ENCODE data around the gene RALGAPA1. TPM values are rescaled to one million over a fixed set of nuclear protein-coding genes. Genes with fewer than 3 reads are reported as not detected.

The RALGAPA1 gene
- total RNA-seq, 1 donor from 2014 or later, result 31.1 TPM

DNA sequence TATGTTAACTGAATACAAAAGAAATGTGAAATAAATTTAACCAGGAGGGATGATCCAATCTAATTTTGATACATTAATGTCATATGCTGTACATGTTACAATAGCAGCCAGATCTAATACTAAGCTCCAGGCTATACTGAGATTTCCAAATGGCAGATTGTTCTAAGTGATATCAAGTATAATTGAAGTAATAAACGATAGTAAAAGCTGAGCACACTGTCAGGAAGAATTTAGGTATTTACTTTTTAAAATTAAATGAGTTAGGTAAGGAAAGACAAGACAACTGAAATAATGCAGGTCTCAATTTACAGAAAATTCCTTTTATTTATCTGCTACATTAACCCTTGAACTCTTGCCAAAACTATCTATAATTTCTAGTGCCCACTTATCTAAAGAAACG lies 235.2 kb downstream of the RALGAPA1 start:
- Histone ChIP-seq H3K36me3 (ENCODE audit: control insufficient read depth, insufficient read depth, low read length) (no peaks in the 10 kb centered on the region), H3K4me3 (ENCODE audit: low read depth, low read length) (no peak overlapping the region), H3K27me3 (ENCODE audit: control insufficient read depth, insufficient read depth, low read length) (no peaks in the 10 kb centered on the region)
- TF ChIP-seq, protein P1, sequence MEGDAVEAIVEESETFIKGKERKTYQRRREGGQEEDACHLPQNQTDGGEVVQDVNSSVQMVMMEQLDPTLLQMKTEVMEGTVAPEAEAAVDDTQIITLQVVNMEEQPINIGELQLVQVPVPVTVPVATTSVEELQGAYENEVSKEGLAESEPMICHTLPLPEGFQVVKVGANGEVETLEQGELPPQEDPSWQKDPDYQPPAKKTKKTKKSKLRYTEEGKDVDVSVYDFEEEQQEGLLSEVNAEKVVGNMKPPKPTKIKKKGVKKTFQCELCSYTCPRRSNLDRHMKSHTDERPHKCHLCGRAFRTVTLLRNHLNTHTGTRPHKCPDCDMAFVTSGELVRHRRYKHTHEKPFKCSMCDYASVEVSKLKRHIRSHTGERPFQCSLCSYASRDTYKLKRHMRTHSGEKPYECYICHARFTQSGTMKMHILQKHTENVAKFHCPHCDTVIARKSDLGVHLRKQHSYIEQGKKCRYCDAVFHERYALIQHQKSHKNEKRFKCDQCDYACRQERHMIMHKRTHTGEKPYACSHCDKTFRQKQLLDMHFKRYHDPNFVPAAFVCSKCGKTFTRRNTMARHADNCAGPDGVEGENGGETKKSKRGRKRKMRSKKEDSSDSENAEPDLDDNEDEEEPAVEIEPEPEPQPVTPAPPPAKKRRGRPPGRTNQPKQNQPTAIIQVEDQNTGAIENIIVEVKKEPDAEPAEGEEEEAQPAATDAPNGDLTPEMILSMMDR (IDR thresholded peaks at IDR 0.05; ENCODE audit: insufficient read depth, low read length, poor library complexity, severe bottlenecking), result no peak
- DNase-seq (ENCODE audit: low read depth), result no peak

DNA sequence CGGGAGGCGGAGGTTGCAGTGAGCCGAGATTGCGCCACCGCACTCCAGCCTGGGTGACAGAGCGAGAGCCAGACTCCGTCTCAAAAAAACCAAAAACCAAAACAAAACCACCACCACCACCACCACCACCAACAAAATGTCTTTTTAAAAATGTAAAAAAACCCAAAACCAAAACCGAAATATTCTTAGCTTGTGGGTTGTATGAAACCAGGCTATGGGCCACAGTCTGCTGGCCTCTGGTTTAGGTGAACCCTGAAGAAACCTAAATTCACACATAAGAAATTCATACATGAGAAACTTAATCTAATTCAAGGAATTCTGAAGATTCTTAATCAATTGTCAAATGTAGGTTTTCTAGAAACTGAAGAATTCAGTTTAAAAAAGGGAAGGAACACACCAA lies 237.5 kb downstream of the RALGAPA1 start:
- TF ChIP-seq, protein P1 (IDR thresholded peaks at IDR 0.05; ENCODE audit: insufficient read depth, low read length, poor library complexity, severe bottlenecking), result no peak
- H3K4me3 ChIP-seq (ENCODE audit: low read depth, low read length), result no peak overlapping the region
- H3K36me3 ChIP-seq (ENCODE audit: control insufficient read depth, insufficient read depth, low read length), result no peaks in the 10 kb centered on the region
- H3K27me3 ChIP-seq (ENCODE audit: control insufficient read depth, insufficient read depth, low read length), result no peaks in the 10 kb centered on the region
- DNase-seq (ENCODE audit: low read depth), result no peak

DNA sequence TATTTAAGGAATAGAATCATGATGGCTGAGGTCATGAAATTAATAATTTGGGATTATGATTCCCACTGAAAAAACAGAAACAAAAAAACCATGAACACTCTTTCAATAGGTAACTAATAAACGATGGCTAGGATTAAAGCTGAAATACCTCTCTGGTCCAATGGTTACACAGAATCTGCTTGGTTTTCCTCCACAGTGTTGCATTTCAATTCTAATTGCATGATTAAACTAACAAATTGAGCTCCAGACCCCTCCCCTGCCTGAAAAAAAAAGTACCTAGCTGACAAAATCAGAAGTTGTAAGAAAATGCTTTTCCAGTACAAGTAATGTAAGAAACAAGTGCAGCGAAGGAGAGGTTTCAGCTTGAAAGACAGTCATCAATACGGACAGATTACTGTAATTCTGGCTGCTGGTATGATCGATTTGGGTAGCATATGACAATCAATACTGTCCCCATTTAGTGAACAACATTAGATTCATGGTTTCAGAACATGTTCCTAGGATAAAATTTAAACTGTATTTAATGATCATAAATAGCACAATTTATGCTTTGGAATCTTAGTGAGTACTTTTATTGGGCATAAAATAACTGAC lies 243.1 kb downstream of the RALGAPA1 start:
- Histone ChIP-seq H3K36me3 (ENCODE audit: control insufficient read depth, insufficient read depth, low read length) (no peaks in the 10 kb centered on the region), H3K27me3 (ENCODE audit: control insufficient read depth, insufficient read depth, low read length) (no peaks in the 10 kb centered on the region), H3K4me3 (ENCODE audit: low read depth, low read length) (no peak overlapping the region)
- TF ChIP-seq, protein P1 (IDR thresholded peaks at IDR 0.05; ENCODE audit: insufficient read depth, low read length, poor library complexity, severe bottlenecking), result no peak
- DNase-seq (ENCODE audit: low read depth), result no peak

DNA sequence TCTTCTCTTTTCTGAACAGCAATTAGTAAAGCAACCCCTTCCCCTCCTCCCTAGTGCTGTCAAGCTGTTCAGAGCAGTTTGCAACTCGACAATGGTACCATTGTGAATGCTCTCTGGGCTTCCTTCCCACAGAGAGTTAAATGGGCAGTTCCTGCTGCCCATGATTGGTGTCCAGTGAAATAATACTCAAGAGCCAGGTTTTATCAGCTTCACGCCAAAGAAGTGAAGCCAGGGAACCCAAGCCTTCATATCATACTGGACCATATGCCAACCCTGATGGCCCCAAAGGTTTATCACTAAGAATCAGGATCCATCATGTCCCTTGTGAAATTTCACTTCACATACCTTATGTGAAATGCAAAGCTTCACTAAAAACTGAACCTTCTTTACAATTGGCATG lies 250.4 kb downstream of the RALGAPA1 start:
- H3K36me3 ChIP-seq (ENCODE audit: control insufficient read depth, insufficient read depth, low read length), result no peaks in the 10 kb centered on the region
- no peaks in the 10 kb centered on the region for H3K27me3 ChIP-seq (ENCODE audit: control insufficient read depth, insufficient read depth, low read length)
- no peak overlapping the region for H3K4me3 ChIP-seq (ENCODE audit: low read depth, low read length)
- no peak for DNase-seq (ENCODE audit: low read depth)
- TF ChIP-seq, protein P1 (IDR thresholded peaks at IDR 0.05; ENCODE audit: insufficient read depth, low read length, poor library complexity, severe bottlenecking), result no peak

DNA sequence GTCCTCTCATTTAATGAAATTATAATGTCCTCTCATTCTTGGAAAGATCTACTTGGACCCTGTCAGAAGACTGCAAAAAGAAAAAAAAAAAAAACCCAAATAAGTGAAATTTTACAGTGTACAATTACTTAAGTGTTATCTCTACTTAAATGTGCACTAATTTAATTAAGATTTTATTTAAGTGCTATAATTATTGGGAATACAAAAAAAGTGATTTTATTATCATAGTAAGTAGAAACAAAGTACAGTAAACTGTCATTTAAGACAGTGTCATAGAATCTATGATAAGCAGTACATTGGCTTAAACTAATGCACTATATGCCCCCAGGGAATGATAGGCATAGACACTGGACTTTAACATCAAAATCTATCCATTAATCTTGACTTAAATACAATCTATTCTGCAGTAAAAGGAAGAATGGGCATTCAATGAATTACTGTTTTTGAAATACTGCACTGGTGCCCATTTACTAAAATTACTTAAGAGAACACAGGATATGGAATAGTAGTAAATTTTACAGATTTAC lies 251.8 kb downstream of the RALGAPA1 start:
- no peak overlapping the region for H3K4me3 ChIP-seq (ENCODE audit: low read depth, low read length)
- no peaks in the 10 kb centered on the region for H3K36me3 ChIP-seq (ENCODE audit: control insufficient read depth, insufficient read depth, low read length)
- DNase-seq (ENCODE audit: low read depth), result no peak
- H3K27me3 ChIP-seq (ENCODE audit: control insufficient read depth, insufficient read depth, low read length), result no peaks in the 10 kb centered on the region
- TF ChIP-seq, protein P1 (IDR thresholded peaks at IDR 0.05; ENCODE audit: insufficient read depth, low read length, poor library complexity, severe bottlenecking), result no peak

DNA sequence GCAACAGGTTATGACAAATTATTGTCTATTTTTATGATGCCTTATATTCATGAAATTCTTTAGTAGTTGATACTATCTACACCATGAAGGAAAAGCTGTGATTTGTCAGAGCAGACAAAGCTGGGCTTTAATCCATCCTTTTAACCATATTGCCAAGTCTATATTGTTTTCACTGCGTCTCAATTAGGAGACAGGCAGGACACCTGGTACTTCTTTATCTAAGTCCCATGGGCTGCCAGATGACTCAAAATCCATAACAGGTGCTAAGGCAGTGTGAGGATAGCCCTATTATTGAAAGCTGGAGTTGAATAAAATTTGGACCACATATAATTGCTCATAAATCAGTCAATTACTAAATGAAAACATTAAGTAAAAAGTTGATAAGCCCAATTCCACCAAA lies 252.5 kb downstream of the RALGAPA1 start:
- no peaks in the 10 kb centered on the region for H3K36me3 ChIP-seq (ENCODE audit: control insufficient read depth, insufficient read depth, low read length)
- no peak for DNase-seq (ENCODE audit: low read depth)
- no peak overlapping the region for H3K4me3 ChIP-seq (ENCODE audit: low read depth, low read length)
- TF ChIP-seq, protein P1 (IDR thresholded peaks at IDR 0.05; ENCODE audit: insufficient read depth, low read length, poor library complexity, severe bottlenecking), result no peak
- H3K27me3 ChIP-seq (ENCODE audit: control insufficient read depth, insufficient read depth, low read length), result no peaks in the 10 kb centered on the region
